ENCODE measurements around the gene TNS1.

- TF ChIP-seq CTCF (IDR thresholded peaks at IDR 0.05), result no peak
- no peak for TF ChIP-seq TEAD4 (IDR thresholded peaks at IDR 0.05; ENCODE audit: borderline replicate concordance, insufficient read depth)
- no peak for TF ChIP-seq REST (IDR thresholded peaks at IDR 0.05; ENCODE audit: low read depth, low read length)
- TF ChIP-seq TAF1 (IDR thresholded peaks at IDR 0.05; ENCODE audit: borderline replicate concordance, low read depth, low read length), result no peak
- TF ChIP-seq RAD21 (IDR thresholded peaks at IDR 0.05; ENCODE audit: low read length), result no peak
- TF ChIP-seq, protein P1, sequence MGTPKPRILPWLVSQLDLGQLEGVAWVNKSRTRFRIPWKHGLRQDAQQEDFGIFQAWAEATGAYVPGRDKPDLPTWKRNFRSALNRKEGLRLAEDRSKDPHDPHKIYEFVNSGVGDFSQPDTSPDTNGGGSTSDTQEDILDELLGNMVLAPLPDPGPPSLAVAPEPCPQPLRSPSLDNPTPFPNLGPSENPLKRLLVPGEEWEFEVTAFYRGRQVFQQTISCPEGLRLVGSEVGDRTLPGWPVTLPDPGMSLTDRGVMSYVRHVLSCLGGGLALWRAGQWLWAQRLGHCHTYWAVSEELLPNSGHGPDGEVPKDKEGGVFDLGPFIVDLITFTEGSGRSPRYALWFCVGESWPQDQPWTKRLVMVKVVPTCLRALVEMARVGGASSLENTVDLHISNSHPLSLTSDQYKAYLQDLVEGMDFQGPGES (IDR thresholded peaks at IDR 0.05; ENCODE audit: low read depth, low read length), result no peak
Observed at GRCh38 chr2:217928324-217929181, 74.2 kb downstream of the TNS1 start.
